ENCODE data around the gene NR0B2.

The NR0B2 gene

DNA sequence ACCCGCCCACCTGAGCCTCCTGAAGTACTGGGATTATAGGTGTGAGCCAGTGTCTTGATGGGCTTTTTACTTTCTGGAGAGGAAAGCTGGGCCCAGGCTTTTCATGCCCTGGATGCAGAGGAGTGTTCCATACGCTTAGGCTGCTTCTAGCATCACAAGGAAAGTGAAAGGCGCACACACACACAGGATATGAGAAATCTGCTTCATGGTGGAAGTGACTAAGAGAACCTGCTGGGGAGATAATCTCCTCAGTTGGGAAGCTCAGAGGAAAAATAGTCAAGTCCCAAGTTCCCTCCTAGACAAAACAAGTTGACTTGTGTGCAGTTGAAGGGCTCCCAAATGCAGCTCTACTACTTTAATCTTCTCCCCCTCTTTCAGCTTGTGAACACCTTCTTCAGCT lies 9.9 kb upstream of the NR0B2 start:
- TF ChIP-seq, protein P1, sequence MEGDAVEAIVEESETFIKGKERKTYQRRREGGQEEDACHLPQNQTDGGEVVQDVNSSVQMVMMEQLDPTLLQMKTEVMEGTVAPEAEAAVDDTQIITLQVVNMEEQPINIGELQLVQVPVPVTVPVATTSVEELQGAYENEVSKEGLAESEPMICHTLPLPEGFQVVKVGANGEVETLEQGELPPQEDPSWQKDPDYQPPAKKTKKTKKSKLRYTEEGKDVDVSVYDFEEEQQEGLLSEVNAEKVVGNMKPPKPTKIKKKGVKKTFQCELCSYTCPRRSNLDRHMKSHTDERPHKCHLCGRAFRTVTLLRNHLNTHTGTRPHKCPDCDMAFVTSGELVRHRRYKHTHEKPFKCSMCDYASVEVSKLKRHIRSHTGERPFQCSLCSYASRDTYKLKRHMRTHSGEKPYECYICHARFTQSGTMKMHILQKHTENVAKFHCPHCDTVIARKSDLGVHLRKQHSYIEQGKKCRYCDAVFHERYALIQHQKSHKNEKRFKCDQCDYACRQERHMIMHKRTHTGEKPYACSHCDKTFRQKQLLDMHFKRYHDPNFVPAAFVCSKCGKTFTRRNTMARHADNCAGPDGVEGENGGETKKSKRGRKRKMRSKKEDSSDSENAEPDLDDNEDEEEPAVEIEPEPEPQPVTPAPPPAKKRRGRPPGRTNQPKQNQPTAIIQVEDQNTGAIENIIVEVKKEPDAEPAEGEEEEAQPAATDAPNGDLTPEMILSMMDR (IDR thresholded peaks at IDR 0.05): no peak

DNA sequence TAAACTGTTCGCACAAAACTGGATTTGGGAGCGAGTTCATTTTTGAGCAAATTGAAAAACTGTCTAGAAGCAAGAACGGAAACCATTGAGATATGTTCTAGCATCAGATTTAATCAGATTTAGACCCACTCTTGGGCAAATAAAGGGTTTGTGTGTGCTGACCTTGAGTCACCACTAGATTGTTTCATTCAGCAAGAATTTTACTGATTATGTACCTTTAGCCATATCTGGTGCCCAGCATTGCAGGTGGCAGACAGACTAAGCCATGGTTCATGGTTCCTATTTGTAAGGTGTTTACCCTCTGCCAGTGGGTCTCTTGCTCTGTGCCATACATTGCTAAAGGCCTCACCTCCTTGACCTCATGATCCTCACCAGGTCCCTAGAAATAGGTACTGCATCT lies 9.1 kb upstream of the NR0B2 start:
- TF ChIP-seq, protein P1 (IDR thresholded peaks at IDR 0.05): no peak

DNA sequence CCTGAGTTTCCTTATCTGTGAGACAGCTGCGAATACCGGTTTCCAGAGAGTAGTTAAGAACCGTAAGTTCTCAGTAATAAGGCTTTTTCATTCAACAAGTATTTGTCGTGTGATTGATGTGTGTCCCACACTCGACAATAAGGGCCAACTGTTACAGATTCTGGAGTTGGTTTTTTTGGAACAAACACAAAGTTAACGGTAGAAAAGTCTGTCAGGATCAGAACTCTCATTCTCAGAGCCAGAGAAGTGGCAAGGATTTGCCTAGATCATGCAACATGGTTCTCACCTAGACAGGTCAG lies 8.6 kb upstream of the NR0B2 start:
- TF ChIP-seq, protein P1 (IDR thresholded peaks at IDR 0.05): no peak

DNA sequence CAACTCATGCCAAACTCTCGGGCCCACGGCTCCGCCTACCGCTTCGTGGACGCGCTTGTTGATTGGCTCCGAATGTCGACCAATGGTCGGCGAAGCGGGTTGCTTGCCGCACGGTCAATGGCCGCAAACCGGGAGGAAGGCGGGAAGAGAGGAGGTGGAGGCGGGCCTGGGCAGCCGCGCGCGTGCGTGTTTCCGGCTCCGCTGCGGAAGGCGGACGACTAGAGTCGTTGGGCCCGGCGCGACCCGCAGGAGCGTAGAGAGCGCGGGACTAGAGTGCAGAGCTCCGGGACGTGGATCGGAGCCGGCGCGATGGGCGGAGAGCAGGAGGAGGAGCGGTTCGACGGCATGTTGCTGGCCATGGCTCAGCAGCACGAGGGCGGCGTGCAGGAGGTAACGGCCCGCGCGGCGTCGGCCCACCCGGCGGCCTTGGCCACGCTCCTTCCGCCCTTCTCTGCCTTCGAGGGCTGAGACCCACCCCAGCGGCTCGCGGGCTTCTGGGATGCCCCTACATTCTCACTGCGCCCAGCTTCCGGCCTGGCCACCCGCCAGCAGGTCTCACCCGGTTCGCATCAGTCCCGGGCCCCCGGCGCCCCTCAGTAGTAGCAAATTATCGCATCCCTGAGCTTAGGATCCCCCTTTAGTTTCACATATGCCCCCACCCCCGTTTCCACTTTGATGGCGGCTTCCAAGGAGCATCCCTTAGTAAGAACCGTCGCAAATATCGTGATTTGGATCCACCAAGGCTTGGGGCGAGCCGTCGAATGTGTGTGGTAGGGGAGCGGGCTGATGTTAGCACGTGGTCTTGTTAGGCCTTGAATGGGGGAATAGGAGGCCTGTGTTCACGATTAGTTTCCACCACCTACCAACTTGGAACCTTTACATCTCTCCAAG lies 8.0 kb upstream of the NR0B2 start, which contains the start of gene NUDC:
NUDC (plus strand) TSS at position 204 of the 891 bp plus-strand sequence; CDS start at position 310, 106 bp downstream.
- TF ChIP-seq, protein P1 (IDR thresholded peaks at IDR 0.05): no peak

DNA sequence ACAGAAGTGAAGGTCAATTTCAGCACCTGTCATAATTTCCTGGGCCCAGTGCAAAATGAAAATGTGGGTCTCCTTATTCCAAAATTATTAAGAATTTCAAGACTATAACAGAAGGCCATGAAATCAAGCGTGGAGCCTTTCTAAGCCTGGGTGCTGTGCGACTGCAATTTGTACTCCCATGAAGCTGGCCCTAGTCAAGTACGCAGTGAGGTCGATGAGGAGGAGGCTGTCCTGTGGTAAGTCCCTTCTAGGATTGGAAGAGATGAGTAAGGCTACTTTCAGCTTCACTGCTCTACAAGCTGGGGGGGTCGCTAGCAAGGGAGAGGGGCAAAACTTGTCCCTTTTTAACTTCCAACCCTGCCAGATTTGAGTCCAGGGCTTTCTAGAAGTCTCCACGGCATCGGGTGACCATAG lies 7.4 kb upstream of the NR0B2 start:
- TF ChIP-seq, protein P1 (IDR thresholded peaks at IDR 0.05): no peak

DNA sequence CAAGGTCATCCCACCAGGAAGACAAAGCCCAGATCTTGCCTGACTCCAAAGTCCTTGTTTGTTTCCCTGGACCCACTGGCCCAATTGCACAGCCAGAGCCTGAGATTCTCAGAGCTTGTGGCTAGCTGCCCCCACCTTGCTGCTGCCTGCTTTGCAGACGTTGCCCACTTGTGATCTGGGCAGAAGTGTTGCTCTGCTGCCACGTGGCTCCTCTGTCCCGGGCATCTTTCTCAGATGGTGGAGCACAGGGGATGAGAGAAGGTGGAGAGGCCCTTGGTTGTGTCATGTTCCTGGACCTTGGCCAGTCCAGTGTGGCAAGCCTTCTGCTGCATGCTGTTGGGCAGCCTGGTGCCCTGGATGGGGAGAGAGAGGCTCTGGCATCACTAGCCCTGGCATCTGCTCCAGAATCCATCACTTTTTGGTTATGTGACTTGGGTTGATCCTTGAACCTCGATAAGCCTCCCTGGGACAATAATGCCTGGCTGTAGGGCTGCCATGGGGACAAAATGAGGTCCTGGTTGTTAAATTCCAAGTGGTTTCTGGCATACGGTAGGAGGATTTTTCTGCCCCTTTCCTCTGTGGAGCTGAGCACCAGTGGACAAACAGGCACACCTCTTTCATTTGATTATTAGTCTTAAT lies 1.5 kb upstream of the NR0B2 start:
- TF ChIP-seq, protein P1 (IDR thresholded peaks at IDR 0.05): no peak

DNA sequence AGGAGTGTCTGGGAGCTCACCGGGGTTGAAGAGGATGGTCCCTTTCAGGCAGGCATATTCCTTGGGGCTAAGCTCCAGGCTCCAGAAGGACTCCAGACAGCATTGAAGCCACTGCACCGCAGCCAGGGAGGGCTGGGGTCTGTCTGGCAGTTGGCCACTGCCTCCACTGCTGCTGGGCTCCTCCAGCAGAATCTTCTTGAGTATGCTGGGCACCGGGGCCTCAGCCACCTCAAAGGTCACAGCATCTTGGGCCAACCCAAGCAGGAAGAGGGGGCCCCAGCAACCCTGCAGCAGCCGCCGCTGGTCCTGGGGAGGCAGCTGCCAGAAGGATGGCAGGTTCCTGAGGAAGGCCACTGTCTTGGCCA lies 404 bp downstream of the NR0B2 start:
- TF ChIP-seq, protein P1 (IDR thresholded peaks at IDR 0.05): no peak
